ENCODE measurements around the gene GATAD2A. TPM values are rescaled to one million over a fixed set of nuclear protein-coding genes. Genes with fewer than 3 reads are reported as not detected.

GATAD2A gene
- total and polyA plus RNA-seq, 2 of the 8 experiments (the other 6 are each of a cell fraction or from before 2014, with no cell fraction given): 38.4 to 205 TPM

DNA sequence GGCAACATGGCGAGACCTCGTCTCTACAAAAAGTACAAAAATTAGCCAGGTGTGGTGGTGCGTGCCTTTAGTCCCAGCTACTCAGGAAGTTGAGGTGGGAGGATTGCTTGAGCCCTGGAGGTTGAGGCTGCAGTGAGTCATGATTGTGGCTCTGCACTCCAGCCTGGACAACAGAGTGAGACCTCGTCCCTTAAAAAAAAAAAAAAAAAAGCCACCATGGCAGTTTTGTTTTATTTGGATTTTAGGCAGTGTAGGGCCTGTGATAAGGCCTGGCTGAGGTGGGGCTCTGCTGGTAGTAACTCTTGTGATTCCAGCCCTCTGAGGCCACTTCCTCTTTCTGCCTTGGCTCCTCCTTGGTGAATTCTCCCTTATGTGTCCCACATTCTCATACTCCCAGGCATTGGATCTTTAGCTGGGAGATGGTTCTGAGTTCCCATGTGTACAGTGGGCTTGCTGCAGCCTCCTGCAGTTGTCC is 39.2 kb downstream of the GATAD2A start:
- no peak overlapping the region for H2BK120ac ChIP-seq (replicated peaks; ENCODE audit: low read depth, low read length)
- 0 out of 2 replicates have a peak overlapping the region, but pooled peaks have one; percentile 61 for H2BK20ac ChIP-seq (ENCODE audit: low read length)
- ChIA-PET POLR2A (ENCODE audit: partially characterized antibody) (interaction anchor here (0.7 to 1.4 kb wide), 2 partner anchors 18 to 142 kb away, joined by 3 to 4 read pairs; no protein-coding TSS in a partner anchor), CTCF (ENCODE audit: partially characterized antibody) (interaction anchor here (0.7 to 2.2 kb wide), 5 partner anchors 13 to 36 kb away, joined by 3 to 7 read pairs (median 3); no protein-coding TSS in a partner anchor)
- peaks cover 28 to 44% of the 10 kb centered on the region in 2 experiments for H4K20me1 ChIP-seq (replicated peaks in 1 of 2; ENCODE audit: control insufficient read depth in 1 of 2, insufficient read depth in 2 of 2, low read length in 2 of 2)
- H3K4me1 ChIP-seq (replicated peaks in 1 of 4; ENCODE audit: control insufficient read depth in 3 of 4, insufficient read depth in 4 of 4, low read length in 3 of 4): peaks cover 7 to 18% (median 10%) of the 10 kb centered on the region in 4 experiments; a peak in 6 of 7 replicates
- H3K23me2 ChIP-seq (ENCODE audit: low read depth, low read length): no peaks in the 10 kb centered on the region
- H3K27ac ChIP-seq (ENCODE audit: low read depth, low read length): 0 out of 2 replicates have a peak overlapping the region, but pooled peaks have one; percentile 11
- no peak overlapping the region for H3K23ac ChIP-seq (ENCODE audit: insufficient read length)
- H4K8ac ChIP-seq (ENCODE audit: extremely low read depth, insufficient read depth, low read length): no peak overlapping the region
- no peak overlapping the region for H4K5ac ChIP-seq (ENCODE audit: insufficient read length, low read depth, low read length)
- H3K9me3 ChIP-seq (ENCODE audit: insufficient read depth in 2 of 2, low read depth in 1 of 2, low read length in 1 of 2): no peaks in the 10 kb centered on the region
- 89% methylated on average over 4 of the region's 4 CpGs; no CpG with 5 or more reads in 1 of the 2 experiments for WGBS, 2 experiments (ENCODE audit: extremely low coverage in 1 of 2, insufficient coverage in 1 of 2, insufficient read length in 1 of 2, insufficient replicate concordance in 2 of 2, low coverage in 1 of 2, low lambda C conversion rate in 2 of 2, missing lambda C conversion rate in 1 of 2)
- FAIRE-seq (no peak), DNase-seq (ENCODE audit: low read depth in 1 of 2, low spot score in 2 of 2) (no peak)
- peak overlapping the region; percentile 60; the same call in 1 of the 2 replicates for H3K18ac ChIP-seq (ENCODE audit: extremely low read depth, low read length)
- H2BK5ac ChIP-seq (ENCODE audit: low read depth, low read length): peak overlapping the region; percentile 81
- peak overlapping the region; percentile 65; the same call in 1 of the 2 replicates for H2AK5ac ChIP-seq (ENCODE audit: low read depth, low read length)
- peaks cover 37% of the 10 kb centered on the region for H3K79me1 ChIP-seq (ENCODE audit: low read depth, low read length)
- H3K14ac ChIP-seq (ENCODE audit: insufficient read length): no peak overlapping the region
- no peak overlapping the region for H3K4me2 ChIP-seq (ENCODE audit: insufficient read depth in 1 of 2, low read depth in 2 of 2, low read length in 2 of 2)
- H3K56ac ChIP-seq (replicated peaks; ENCODE audit: insufficient read length, low read depth, low read length): no peak overlapping the region
- H2BK12ac ChIP-seq (ENCODE audit: low read depth, low read length): peak overlapping the region; percentile 60; the same call in 1 of the 2 replicates
- no peak overlapping the region for H3K9ac ChIP-seq (replicated peaks in 1 of 4; ENCODE audit: extremely low read depth in 1 of 4, low read depth in 3 of 4, low read length in 3 of 4)
- no peak overlapping the region for H2BK15ac ChIP-seq (ENCODE audit: low read length)
- TF ChIP-seq JUND (IDR thresholded peaks at IDR 0.05; ENCODE audit: low read length) (no peak), EP300 (IDR thresholded peaks at IDR 0.05; ENCODE audit: borderline replicate concordance in 1 of 2, low read depth in 2 of 2, low read length in 2 of 2) (no peak), NANOG (IDR thresholded peaks at IDR 0.05; ENCODE audit: insufficient read depth, low read depth, low read length, poor library complexity, severe bottlenecking) (no peak), RXRA (IDR thresholded peaks at IDR 0.05; ENCODE audit: insufficient read depth, low read depth, low read length) (no peak), CBX5 (IDR thresholded peaks at IDR 0.05; ENCODE audit: low read depth, low read length) (no peak), KDM5A (IDR thresholded peaks at IDR 0.05; ENCODE audit: low read length) (no peak), RAD21 (IDR thresholded peaks at IDR 0.05 in 1 of 2, conservative IDR thresholded peaks at IDR 0.05 in 1 of 2; ENCODE audit: low read depth in 2 of 2, low read length in 2 of 2) (no peak)
- peaks cover 45 to 96% of the 10 kb centered on the region in 2 experiments for H3K79me2 ChIP-seq (ENCODE audit: control insufficient read depth in 1 of 2, insufficient read depth in 2 of 2, low read length in 2 of 2)
- no peaks in the 10 kb centered on the region for H3K36me3 ChIP-seq (ENCODE audit: control insufficient read depth in 2 of 4, insufficient read depth in 4 of 4, low read length in 3 of 4)
- no peak overlapping the region for H2AFZ ChIP-seq (ENCODE audit: low read length)
- no peak overlapping the region for H3K4ac ChIP-seq (replicated peaks; ENCODE audit: insufficient read length, low read depth, low read length)
- no peak overlapping the region for H3K4me3 ChIP-seq (ENCODE audit: extremely low read depth in 1 of 4, insufficient read depth in 2 of 4, low read depth in 3 of 4, low read length in 4 of 4)
- no peak overlapping the region for H4K91ac ChIP-seq (replicated peaks; ENCODE audit: insufficient read length, low read length)
- no peaks in the 10 kb centered on the region for H3K27me3 ChIP-seq (replicated peaks in 1 of 4; ENCODE audit: control insufficient read depth in 3 of 4, extremely low read depth in 1 of 4, insufficient read depth in 3 of 4, low read length in 3 of 4)

All from H1 (cell line).